HepG2 (cell line): ENCODE data around the gene PITHD1. TPM values are rescaled to one million over a fixed set of nuclear protein-coding genes. Genes with fewer than 3 reads are reported as not detected.
A peak's percentile ranks its signal among the peaks of the same experiment; 100 is the strongest.

Source experiments
- CHCHD3 ChIP-seq: sonication (generic); formaldehyde crosslinking; IDR thresholded peaks from 2 replicates; pipeline ENCODE4 v1.8.0; 2022; ENCODE audit warnings: mild to moderate bottlenecking, missing genetic modification reagents, moderate library complexity
- CREBL2 ChIP-seq: sonication (generic); formaldehyde crosslinking; IDR thresholded peaks from 2 replicates; pipeline ENCODE4 v1.8.1; 2023; ENCODE audit warnings: missing genetic modification reagents, mild to moderate bottlenecking, borderline replicate concordance
- EEA1 ChIP-seq: sonication (generic); formaldehyde crosslinking; IDR thresholded peaks from 2 replicates; pipeline ENCODE4 v1.5.1; 2020; ENCODE audit warnings: mild to moderate bottlenecking, missing genetic modification reagents, borderline replicate concordance
- EED ChIP-seq: sonication (generic); formaldehyde crosslinking; IDR thresholded peaks from 2 replicates; pipeline ENCODE4 v1.5.0; 2020; ENCODE audit warnings: mild to moderate bottlenecking, missing genetic modification reagents
- EHMT2 ChIP-seq: fragments of 200-600 bp; sonication (generic); IDR thresholded peaks from 2 replicates; pipeline ENCODE4 v1.7.0; 2017; ENCODE audit warnings: antibody characterized with exemption, low read depth, low read length, borderline replicate concordance
- GFI1 ChIP-seq: sonication (generic); formaldehyde crosslinking; IDR thresholded peaks from 2 replicates; pipeline ENCODE4 v1.5.0; 2020; ENCODE audit warnings: missing genetic modification reagents, mild to moderate bottlenecking, borderline replicate concordance
- HDAC2 ChIP-seq: sonication (generic); formaldehyde crosslinking; IDR thresholded peaks from 2 replicates; pipeline ENCODE4 v1.4.0; 2020; ENCODE audit warnings: missing genetic modification reagents
- HDAC6 ChIP-seq: fragments of 200-600 bp; sonication (generic); IDR thresholded peaks from 2 replicates; pipeline ENCODE4 v1.7.0; 2017; ENCODE audit warnings: mild to moderate bottlenecking, antibody characterized with exemption, low read length, low read depth
- JDP2 ChIP-seq: sonication (generic); formaldehyde crosslinking; IDR thresholded peaks from 2 replicates; pipeline ENCODE4 v1.8.1; 2022; ENCODE audit warnings: missing genetic modification reagents, borderline replicate concordance
- MTA1 ChIP-seq: sonication (generic); formaldehyde crosslinking; IDR thresholded peaks from 2 replicates; pipeline ENCODE4 v1.4.0; 2020; ENCODE audit warnings: missing genetic modification reagents, mild to moderate bottlenecking, borderline replicate concordance
- MXI1 ChIP-seq: IDR thresholded peaks from 3 replicates; pipeline ENCODE4 v1.6.1; 2012; ENCODE audit warnings: low read depth, low read length, inconsistent platforms, borderline replicate concordance
- NFYC ChIP-seq: IDR thresholded peaks from 2 replicates; pipeline ENCODE4 v1.6.1; 2016; ENCODE audit warnings: missing genetic modification reagents, missing compliant biosample characterization
- PHB2 ChIP-seq: fragments of 450-650 bp; IDR thresholded peaks from 2 replicates; pipeline ENCODE4 v1.6.1; 2018; ENCODE audit not compliant: partially characterized antibody
- SALL2 ChIP-seq: sonication (generic); formaldehyde crosslinking; IDR thresholded peaks from 2 replicates; pipeline ENCODE4 v1.8.1; 2023; ENCODE audit warnings: mild to moderate bottlenecking, missing genetic modification reagents, inconsistent platforms
- ZBTB14 ChIP-seq: sonication (generic); formaldehyde crosslinking; IDR thresholded peaks from 2 replicates; pipeline ENCODE4 v1.4.0; 2020; ENCODE audit warnings: missing genetic modification reagents
- ZNF101 ChIP-seq: sonication (generic); formaldehyde crosslinking; IDR thresholded peaks from 2 replicates; pipeline ENCODE4 v1.4.0; 2020; ENCODE audit warnings: mild to moderate bottlenecking, low read depth, missing genetic modification reagents, borderline replicate concordance
- ZNF235 ChIP-seq: sonication (generic); formaldehyde crosslinking; IDR thresholded peaks from 2 replicates; pipeline ENCODE4 v1.8.1; 2023; ENCODE audit warnings: mild to moderate bottlenecking, missing genetic modification reagents, borderline replicate concordance
- ZNF484 ChIP-seq: sonication (generic); formaldehyde crosslinking; IDR thresholded peaks from 2 replicates; pipeline ENCODE4 v1.5.1; 2020; ENCODE audit warnings: mild to moderate bottlenecking, low read depth, missing genetic modification reagents, borderline replicate concordance
- ZNF543 ChIP-seq: sonication (generic); formaldehyde crosslinking; IDR thresholded peaks from 2 replicates; pipeline ENCODE4 v1.4.0; 2020; ENCODE audit warnings: mild to moderate bottlenecking, missing genetic modification reagents
- ZNF550 ChIP-seq: sonication (generic); formaldehyde crosslinking; IDR thresholded peaks from 2 replicates; pipeline ENCODE4 v1.4.0; 2020; ENCODE audit warnings: mild to moderate bottlenecking, missing genetic modification reagents, borderline replicate concordance
- ZNF567 ChIP-seq: sonication (generic); formaldehyde crosslinking; IDR thresholded peaks from 2 replicates; pipeline ENCODE4 v1.8.1; 2023; ENCODE audit warnings: mild to moderate bottlenecking, missing genetic modification reagents, borderline replicate concordance
- polyA plus RNA-seq, 8 experiments: library from polyadenylated mRNA; depleted of rRNA in 3 of 8; stranded (reverse) in 7 of 8; unstranded in 1 of 8; fragments of >200 nt; fragmentation: Illumina TruSeq in 4 of 8; extraction: Trizol in 4 of 8; gene quantifications; 2 replicates each; pipeline versions ENCODE4 v1.2.1 to v1.2.3, GENCODE V29; 2011 to 2016; ENCODE audit warnings: low read depth in 4 of 8, missing spikeins in 1 of 8, mixed read lengths in 1 of 8; ENCODE audit not compliant: insufficient read depth in 1 of 8
- total RNA-seq, 5 experiments: library from RNA; depleted of rRNA; stranded (reverse); fragments of >200 nt; fragmentation: Illumina TruSeq; extraction: Trizol; gene quantifications; 2 replicates each; pipeline ENCODE4 v1.2.3, GENCODE V29; 2016; ENCODE audit warnings: low read depth in 1 of 5
- TF ChIP-seq, protein P1 (sequence below): sonication (generic); formaldehyde crosslinking; IDR thresholded peaks from 2 replicates; pipeline ENCODE4 v1.8.0; 2022; ENCODE audit warnings: mild to moderate bottlenecking, missing genetic modification reagents, moderate library complexity
- TF ChIP-seq, protein P2 (sequence below): sonication (generic); formaldehyde crosslinking; IDR thresholded peaks from 2 replicates; pipeline ENCODE4 v1.5.0; 2020; ENCODE audit warnings: mild to moderate bottlenecking, low read depth, missing genetic modification reagents, borderline replicate concordance
- TF ChIP-seq, protein P3 (sequence below): sonication (generic); IDR thresholded peaks from 2 replicates; pipeline ENCODE4 v1.6.1; 2016; ENCODE audit warnings: low read depth, borderline replicate concordance
- TF ChIP-seq, protein P4 (sequence below): sonication (generic); formaldehyde crosslinking; IDR thresholded peaks from 2 replicates; pipeline ENCODE4 v1.4.0; 2020; ENCODE audit warnings: mild to moderate bottlenecking, low read depth, missing genetic modification reagents

The PITHD1 gene
- total and polyA plus RNA-seq, 2 of the 13 experiments (the other 11 are each of a cell fraction or from before 2014, with no cell fraction given): 28.0 to 37.3 TPM

- peak; percentile 89; the same call in 1 of the 3 replicates for TF ChIP-seq MXI1
- peak; percentile 53; the same call in 1 of the 2 replicates for TF ChIP-seq HDAC2 (CRISPR knock-in tag)
- no peak for TF ChIP-seq EEA1
- no peak for TF ChIP-seq ZNF550 (CRISPR knock-in tag)
- TF ChIP-seq, protein P1, sequence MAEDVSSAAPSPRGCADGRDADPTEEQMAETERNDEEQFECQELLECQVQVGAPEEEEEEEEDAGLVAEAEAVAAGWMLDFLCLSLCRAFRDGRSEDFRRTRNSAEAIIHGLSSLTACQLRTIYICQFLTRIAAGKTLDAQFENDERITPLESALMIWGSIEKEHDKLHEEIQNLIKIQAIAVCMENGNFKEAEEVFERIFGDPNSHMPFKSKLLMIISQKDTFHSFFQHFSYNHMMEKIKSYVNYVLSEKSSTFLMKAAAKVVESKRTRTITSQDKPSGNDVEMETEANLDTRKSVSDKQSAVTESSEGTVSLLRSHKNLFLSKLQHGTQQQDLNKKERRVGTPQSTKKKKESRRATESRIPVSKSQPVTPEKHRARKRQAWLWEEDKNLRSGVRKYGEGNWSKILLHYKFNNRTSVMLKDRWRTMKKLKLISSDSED (CRISPR knock-in tag): no peak
- peak; percentile 46; the same call in 1 of the 2 replicates for TF ChIP-seq ZNF567 (CRISPR knock-in tag)
- TF ChIP-seq ZNF101 (CRISPR knock-in tag): 0 out of 2 replicates have a peak, but pooled peaks have one; percentile 54
- TF ChIP-seq EHMT2: no peak
- no peak; the same call in 1 of the 2 replicates for TF ChIP-seq ZBTB14
- TF ChIP-seq ZNF543 (CRISPR knock-in tag): peak; percentile 63; the same call in 1 of the 2 replicates
- TF ChIP-seq JDP2 (CRISPR knock-in tag): no peak
- TF ChIP-seq MTA1 (CRISPR knock-in tag): peak; percentile 86; the same call in 1 of the 2 replicates
- TF ChIP-seq ZNF484: no peak; the same call in 1 of the 2 replicates
- TF ChIP-seq, protein P2, sequence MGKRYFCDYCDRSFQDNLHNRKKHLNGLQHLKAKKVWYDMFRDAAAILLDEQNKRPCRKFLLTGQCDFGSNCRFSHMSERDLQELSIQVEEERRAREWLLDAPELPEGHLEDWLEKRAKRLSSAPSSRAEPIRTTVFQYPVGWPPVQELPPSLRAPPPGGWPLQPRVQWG (CRISPR knock-in tag): no peak
- TF ChIP-seq, protein P3, sequence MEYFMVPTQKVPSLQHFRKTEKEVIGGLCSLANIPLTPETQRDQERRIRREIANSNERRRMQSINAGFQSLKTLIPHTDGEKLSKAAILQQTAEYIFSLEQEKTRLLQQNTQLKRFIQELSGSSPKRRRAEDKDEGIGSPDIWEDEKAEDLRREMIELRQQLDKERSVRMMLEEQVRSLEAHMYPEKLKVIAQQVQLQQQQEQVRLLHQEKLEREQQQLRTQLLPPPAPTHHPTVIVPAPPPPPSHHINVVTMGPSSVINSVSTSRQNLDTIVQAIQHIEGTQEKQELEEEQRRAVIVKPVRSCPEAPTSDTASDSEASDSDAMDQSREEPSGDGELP: peak; percentile 99
- no peak for TF ChIP-seq PHB2
- TF ChIP-seq, protein P4, sequence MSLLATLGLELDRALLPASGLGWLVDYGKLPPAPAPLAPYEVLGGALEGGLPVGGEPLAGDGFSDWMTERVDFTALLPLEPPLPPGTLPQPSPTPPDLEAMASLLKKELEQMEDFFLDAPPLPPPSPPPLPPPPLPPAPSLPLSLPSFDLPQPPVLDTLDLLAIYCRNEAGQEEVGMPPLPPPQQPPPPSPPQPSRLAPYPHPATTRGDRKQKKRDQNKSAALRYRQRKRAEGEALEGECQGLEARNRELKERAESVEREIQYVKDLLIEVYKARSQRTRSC (CRISPR knock-in tag): no peak
- peak; percentile 87 for TF ChIP-seq EED (CRISPR knock-in tag)
- no peak; the same call in 1 of the 2 replicates for TF ChIP-seq GFI1
- TF ChIP-seq ZNF235 (CRISPR knock-in tag): peak; percentile 77; the same call in 1 of the 2 replicates
- peak; percentile 77; the same call in 1 of the 2 replicates for TF ChIP-seq SALL2 (CRISPR knock-in tag)
- no peak for TF ChIP-seq CHCHD3 (CRISPR knock-in tag)
- peak; percentile 71; the same call in 1 of the 2 replicates for TF ChIP-seq CREBL2 (CRISPR knock-in tag)
- TF ChIP-seq NFYC (CRISPR knock-in tag): no peak
- TF ChIP-seq HDAC6: no peak
Observed at GRCh38 chr1:23825076-23825761, 47.0 kb downstream of the PITHD1 start, which contains the start of gene HMGCL (continued).
